Measurements from ENCODE around the gene RBBP8NL.

GRCh38 chr20:62404112-62404665 lies 23.1 kb downstream of the RBBP8NL start:
- TF ChIP-seq POLR2A (IDR thresholded peaks at IDR 0.05) (no peak), CTCF (IDR thresholded peaks at IDR 0.05) (no peak)

Measured in tibial nerve (tissue), 3 donors.